Smooth muscle cell (in vitro differentiated cells): ENCODE measurements around the gene WHRN. TPM values are rescaled to one million over a fixed set of nuclear protein-coding genes. Genes with fewer than 3 reads are reported as not detected.

ENCODE experiments used
- DNase-seq: peaks from one replicate; lab custom pipeline; 2025; ENCODE audit not compliant: unreplicated experiment; lab: John Stamatoyannopoulos, UW
- H2AFZ ChIP-seq: fragments of 200-600 bp; sonication (generic); 2 replicates; pipeline ENCODE4 v1.6.0; 2016; ENCODE audit warnings: antibody characterized with exemption, low read depth, mild to moderate bottlenecking
- H3F3A ChIP-seq: fragments of 200-600 bp; sonication (generic); 2 replicates; pipeline ENCODE4 v1.6.0; 2017; ENCODE audit warnings: antibody characterized with exemption, low read depth
- H3K27ac ChIP-seq: fragments of 200-600 bp; sonication (generic); 2 replicates; pipeline ENCODE4 v1.5.1; 2016; ENCODE audit warnings: low read depth, mild to moderate bottlenecking
- H3K27me3 ChIP-seq: fragments of 200-600 bp; sonication (generic); 2 replicates; pipeline ENCODE4 v1.6.1; 2016; ENCODE audit warnings: low read depth, mild to moderate bottlenecking
- H3K36me3 ChIP-seq: fragments of 200-600 bp; sonication (generic); 2 replicates; pipeline ENCODE4 v1.5.1; 2016; ENCODE audit warnings: low read depth
- H3K4me1 ChIP-seq: fragments of 200-600 bp; sonication (generic); 2 replicates; pipeline ENCODE4 v1.5.1; 2016; ENCODE audit warnings: low read depth
- H3K4me2 ChIP-seq: fragments of 200-600 bp; sonication (generic); 2 replicates; pipeline ENCODE4 v1.6.0; 2016; ENCODE audit warnings: mild to moderate bottlenecking
- H3K4me3 ChIP-seq: fragments of 200-600 bp; sonication (generic); 2 replicates; pipeline ENCODE4 v1.5.1; 2016; ENCODE audit warnings: mild to moderate bottlenecking
- H3K79me2 ChIP-seq: fragments of 200-600 bp; sonication (generic); 2 replicates; pipeline ENCODE4 v1.6.0; 2016; ENCODE audit warnings: low read depth, mild to moderate bottlenecking
- H3K9ac ChIP-seq: fragments of 200-600 bp; sonication (generic); 2 replicates; pipeline ENCODE4 v1.6.0; 2016; ENCODE audit warnings: low read depth
- H3K9me3 ChIP-seq: fragments of 200-600 bp; sonication (generic); replicated peaks from 2 replicates; pipeline ENCODE4 v1.5.1; 2016; ENCODE audit warnings: low read depth
- H4K20me1 ChIP-seq: fragments of 200-600 bp; sonication (generic); 2 replicates; pipeline ENCODE4 v1.6.0; 2016; ENCODE audit warnings: low read depth
- WGBS: methylation state at CpG from one replicate; pipeline ENCODE4 v1.1.7; 2016; ENCODE audit warnings: low lambda C conversion rate; 5-methylcytosine and 5-hydroxymethylcytosine counted together
- polyA plus RNA-seq: library from polyadenylated mRNA; unstranded; fragments of >200 nt; fragmentation: Nextera tagmentation; extraction: Ambion mirVana; gene quantifications from 2 replicates; pipeline ENCODE4 v1.2.1, GENCODE V29; 2016
- total RNA-seq: library from RNA; depleted of rRNA; stranded (reverse); fragments of >200 nt; gene quantifications from 2 replicates; pipeline ENCODE4 v1.2.3, GENCODE V29; 2014
- TF ChIP-seq, protein P1 (sequence below): fragments of 200-600 bp; sonication (generic); IDR thresholded peaks from 2 replicates; pipeline ENCODE4 v1.5.1; 2017; ENCODE audit warnings: borderline replicate concordance, mild to moderate bottlenecking, antibody characterized with exemption; ENCODE audit not compliant: insufficient read depth, poor library complexity, severe bottlenecking

WHRN gene
- total and polyA plus RNA-seq, 2 experiments from 2014 or later: 3.6 to 12.9 TPM

DNA sequence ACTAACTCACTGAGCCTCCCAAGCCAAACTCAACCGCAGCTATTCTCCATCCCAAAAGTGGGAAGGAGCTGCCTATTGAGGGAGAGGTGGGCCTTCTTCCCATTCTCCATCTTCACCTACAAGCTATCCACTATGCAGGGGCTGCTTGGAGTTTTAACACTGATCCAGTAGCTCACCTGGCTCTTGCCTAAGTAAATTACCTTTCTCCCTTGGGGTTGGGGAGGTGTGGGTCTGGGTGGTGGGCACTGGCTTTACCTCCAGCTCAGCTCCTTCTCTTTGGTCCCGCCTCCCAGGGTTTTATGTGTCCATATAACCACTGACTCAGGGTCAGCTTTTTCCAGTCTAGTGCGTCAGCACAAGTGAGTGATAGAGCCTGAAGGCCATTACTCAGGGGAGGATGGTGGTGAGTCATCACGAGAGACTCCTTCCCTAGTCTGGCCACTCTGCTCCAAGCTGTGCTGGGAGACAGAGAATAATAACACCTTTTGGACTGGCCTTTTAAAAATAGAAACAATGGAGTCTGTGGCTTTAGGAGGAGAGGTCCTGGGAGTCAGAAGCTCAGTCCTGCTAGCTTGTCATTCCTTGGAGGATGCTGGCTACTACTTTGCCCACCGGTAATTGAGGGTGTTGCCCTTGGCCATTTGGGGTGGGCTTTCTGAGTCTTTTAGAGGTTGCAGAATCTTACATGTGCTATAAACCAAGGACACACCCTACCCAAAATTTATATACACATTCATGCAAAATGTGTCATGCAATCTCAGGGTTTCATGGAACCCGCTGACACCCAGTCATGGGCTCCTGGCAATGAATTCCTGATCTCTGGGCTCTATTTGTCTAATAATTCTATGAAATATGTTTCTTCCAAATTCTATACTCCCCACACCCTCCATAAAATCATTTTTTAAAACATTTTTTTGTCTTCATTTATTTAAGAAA is 46.7 kb upstream of the WHRN start:
- TF ChIP-seq, protein P1, sequence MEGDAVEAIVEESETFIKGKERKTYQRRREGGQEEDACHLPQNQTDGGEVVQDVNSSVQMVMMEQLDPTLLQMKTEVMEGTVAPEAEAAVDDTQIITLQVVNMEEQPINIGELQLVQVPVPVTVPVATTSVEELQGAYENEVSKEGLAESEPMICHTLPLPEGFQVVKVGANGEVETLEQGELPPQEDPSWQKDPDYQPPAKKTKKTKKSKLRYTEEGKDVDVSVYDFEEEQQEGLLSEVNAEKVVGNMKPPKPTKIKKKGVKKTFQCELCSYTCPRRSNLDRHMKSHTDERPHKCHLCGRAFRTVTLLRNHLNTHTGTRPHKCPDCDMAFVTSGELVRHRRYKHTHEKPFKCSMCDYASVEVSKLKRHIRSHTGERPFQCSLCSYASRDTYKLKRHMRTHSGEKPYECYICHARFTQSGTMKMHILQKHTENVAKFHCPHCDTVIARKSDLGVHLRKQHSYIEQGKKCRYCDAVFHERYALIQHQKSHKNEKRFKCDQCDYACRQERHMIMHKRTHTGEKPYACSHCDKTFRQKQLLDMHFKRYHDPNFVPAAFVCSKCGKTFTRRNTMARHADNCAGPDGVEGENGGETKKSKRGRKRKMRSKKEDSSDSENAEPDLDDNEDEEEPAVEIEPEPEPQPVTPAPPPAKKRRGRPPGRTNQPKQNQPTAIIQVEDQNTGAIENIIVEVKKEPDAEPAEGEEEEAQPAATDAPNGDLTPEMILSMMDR: no peak
- H3F3A ChIP-seq: peaks cover 4% of the 10 kb centered on the region

DNA sequence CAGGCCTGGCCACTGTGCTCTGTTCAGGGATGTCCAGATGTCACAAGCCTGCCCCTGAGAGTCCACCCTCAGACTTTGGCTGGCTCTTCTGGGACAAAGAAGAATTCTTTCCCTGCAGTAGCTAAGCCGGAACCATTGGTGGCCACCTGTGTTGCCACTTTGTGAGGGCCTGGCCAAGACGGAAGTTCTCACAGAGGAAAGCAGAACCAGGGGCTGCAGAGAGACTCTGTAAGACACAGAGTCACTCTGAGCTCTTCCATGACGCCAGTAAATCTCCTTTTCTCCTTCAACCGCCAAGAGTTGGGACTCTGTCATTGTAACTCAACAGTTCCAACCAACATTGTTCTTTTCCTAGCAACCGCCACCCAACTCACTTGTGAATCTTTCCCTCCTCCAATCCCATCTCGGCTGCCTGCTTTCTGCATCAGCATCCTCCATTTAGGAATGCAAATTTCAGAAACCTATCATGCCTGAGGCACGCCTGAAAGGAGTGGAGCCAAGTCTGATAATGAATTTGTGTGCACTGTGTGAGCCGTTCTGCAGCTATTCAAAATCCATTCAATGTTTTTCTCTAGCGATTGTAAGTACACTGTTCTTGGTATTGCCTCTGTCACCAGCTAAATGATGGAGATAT is 44.5 kb upstream of the WHRN start:
- DNase-seq: no peak
- no peaks in the 10 kb centered on the region for H4K20me1 ChIP-seq
- no peak overlapping the region for H3K27ac ChIP-seq

More for the DNA sequence above, 46.7 kb upstream of the WHRN start:
- H3K9ac ChIP-seq: peak overlapping the region; percentile 63
- H3K4me1 ChIP-seq: peaks cover 5% of the 10 kb centered on the region
- H3K36me3 ChIP-seq: no peaks in the 10 kb centered on the region
- H4K20me1 ChIP-seq: no peaks in the 10 kb centered on the region
- H2AFZ ChIP-seq: no peak overlapping the region
- peak overlapping the region; percentile 96 for H3K27ac ChIP-seq
- no peaks in the 10 kb centered on the region for H3K27me3 ChIP-seq
- H3K4me2 ChIP-seq: peak overlapping the region; percentile 73
- peak; percentile 22 for DNase-seq
- 30% methylated on average over 6 of the region's 6 CpGs for WGBS
- no peaks in the 10 kb centered on the region for H3K9me3 ChIP-seq
- H3K4me3 ChIP-seq: no peak overlapping the region
- no peaks in the 10 kb centered on the region for H3K79me2 ChIP-seq

DNA sequence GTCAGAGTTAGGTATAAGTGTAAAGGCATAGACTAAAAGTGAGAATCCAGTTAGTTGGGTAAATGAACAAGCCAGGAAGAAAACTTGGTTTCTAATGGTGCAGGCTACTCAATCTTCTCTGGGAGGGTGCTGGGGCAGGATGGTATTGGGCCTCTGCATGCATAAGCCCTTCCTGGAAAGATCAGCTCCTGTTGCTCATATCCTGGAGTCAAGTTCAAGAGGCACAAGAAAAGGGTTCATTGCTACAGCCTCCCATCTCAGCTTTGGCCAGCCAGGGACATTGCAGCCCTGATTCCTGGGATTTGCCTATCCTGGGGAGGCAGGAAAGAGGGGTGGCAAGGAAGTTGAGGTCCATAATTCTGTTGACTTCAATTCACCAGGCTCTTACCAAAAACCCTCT is 41.6 kb upstream of the WHRN start:
- H3K27ac ChIP-seq: no peak overlapping the region
- no peak overlapping the region for H3K9ac ChIP-seq
- no peak overlapping the region for H2AFZ ChIP-seq
- H3K79me2 ChIP-seq: no peaks in the 10 kb centered on the region
- H3K4me2 ChIP-seq: no peak overlapping the region
- H3F3A ChIP-seq: no peaks in the 10 kb centered on the region
- no peak for DNase-seq
- TF ChIP-seq, protein P1: no peak
- H3K4me3 ChIP-seq: no peak overlapping the region
- H4K20me1 ChIP-seq: no peaks in the 10 kb centered on the region
- H3K9me3 ChIP-seq: no peaks in the 10 kb centered on the region
- no peaks in the 10 kb centered on the region for H3K36me3 ChIP-seq
- H3K4me1 ChIP-seq: no peaks in the 10 kb centered on the region
- H3K27me3 ChIP-seq: no peaks in the 10 kb centered on the region

More for the DNA sequence above, 44.5 kb upstream of the WHRN start:
- Histone ChIP-seq H3K4me2 (no peak overlapping the region), H2AFZ (no peak overlapping the region), H3K9ac (no peak overlapping the region), H3K4me3 (no peak overlapping the region), H3K9me3 (no peaks in the 10 kb centered on the region), H3K27me3 (no peaks in the 10 kb centered on the region), H3K4me1 (peaks cover 5% of the 10 kb centered on the region), H3F3A (peaks cover 4% of the 10 kb centered on the region), H3K36me3 (no peaks in the 10 kb centered on the region), H3K79me2 (no peaks in the 10 kb centered on the region)
- TF ChIP-seq, protein P1: no peak
- WGBS: 90% methylated on average over 9 of the region's 9 CpGs
